LNCaP clone FGC (cell line): ENCODE results near the gene MAST1.
"Not testable (repeated sequence)": the region's sequence is repeated elsewhere in the genome, so short reads cannot be mapped to it uniquely, and the experiment has no call there.

ENCODE experiments used
- DNase-seq: peaks from one replicate; pipeline ENCODE4 v3.0.0-alpha.2; 2011; ENCODE audit warnings: low read depth
- H3K4me3 ChIP-seq: 2 replicates; pipeline ENCODE4 v1.5.1; 2011; ENCODE audit warnings: mild to moderate bottlenecking, low read depth, low read length, control low read depth
- TF ChIP-seq, protein P1 (sequence below): IDR thresholded peaks from 2 replicates; pipeline ENCODE4 v1.5.1; 2012; ENCODE audit warnings: mild to moderate bottlenecking; ENCODE audit not compliant: control insufficient read depth, insufficient read depth; ENCODE audit errors: extremely low read depth

The MAST1 gene

DNA sequence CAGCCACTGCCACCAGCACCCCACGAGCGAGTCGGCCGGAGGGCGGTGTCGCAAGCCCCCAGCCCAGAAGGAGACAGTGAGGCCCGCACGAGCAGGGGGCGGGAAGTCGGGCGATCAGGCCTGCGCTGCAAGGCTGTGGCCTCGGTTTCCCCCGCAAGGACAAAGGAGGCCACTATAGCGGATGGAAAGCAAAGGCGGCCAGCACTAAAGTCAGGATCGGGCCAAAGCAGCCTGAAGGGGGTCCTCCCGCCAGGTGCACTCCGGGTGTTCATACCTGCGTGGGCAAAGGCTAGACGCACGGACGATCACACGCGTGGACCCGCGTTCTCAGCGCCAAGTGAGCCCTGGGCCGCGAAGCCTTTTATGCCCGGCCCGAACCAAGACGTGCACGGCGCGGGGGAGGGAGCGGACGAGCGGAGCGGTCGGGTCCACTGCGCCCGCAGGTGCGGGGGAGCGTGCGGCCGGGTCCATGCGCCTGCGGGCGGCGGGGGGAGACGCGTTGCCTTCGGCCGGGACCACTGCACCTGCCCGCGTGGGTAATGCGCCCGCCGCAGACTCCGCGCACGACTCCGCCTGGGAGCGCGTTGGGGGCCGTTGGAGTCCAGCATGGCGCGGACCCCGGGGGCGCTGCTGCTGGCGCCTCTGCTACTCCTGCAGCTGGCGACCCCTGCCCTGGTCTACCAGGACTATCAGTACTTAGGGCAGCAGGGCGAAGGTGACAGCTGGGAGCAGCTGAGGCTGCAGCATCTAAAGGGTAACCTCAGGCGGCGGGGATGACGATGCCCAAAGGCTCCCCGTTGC is 36.6 kb upstream of the MAST1 start, which contains the start of the genes PRDX2 and THSD8:
Gene PRDX2, minus strand, starts transcription at position 335 of the 801 bp plus-strand sequence. CDS start 539 bp downstream, outside the sequence.
Gene THSD8, plus strand, starts transcription at position 604 of the 801 bp plus-strand sequence. Its CDS starts 3 bp downstream, at position 607.
- peak; percentile 40 for DNase-seq

DNA sequence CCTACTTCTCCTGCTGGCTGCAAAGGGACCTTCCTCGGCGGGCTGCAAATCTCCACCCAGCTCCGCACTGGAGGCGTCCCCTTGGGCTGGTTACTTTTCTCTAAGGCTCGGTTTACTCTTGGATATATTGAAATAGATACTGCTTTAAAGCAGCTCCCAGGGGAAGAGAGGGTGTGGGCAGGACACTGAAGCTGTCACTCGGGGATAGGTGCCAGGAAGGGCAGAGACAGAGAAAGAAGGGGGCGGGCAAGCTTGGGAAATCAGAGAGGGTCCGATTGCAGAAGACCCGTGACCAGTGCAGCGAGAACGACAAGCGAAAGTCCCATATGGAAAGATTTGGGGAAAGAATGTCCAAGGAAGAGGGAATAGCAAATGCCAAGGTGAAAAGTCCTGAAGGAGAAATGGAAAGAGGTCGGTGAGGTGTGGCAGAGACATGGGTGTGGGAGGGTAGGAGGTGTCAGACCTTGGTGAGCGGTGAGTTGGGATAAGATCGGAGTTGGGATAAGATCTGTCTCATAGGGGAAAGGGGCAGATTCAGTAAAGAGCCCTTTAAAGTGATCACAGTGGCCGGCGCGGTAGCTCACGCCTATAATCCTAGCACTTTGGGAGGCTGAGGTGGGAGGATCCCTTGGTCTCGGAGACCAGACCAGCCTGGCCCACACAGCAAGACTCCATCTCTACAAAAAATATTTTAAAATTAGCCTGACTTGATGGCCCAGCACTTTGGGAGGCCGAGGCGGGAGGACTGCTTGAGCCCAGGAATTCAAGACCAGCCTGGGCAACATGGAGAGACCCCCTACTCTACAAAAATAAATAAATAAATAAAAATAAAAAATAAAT is 35.8 kb upstream of the MAST1 start:
- peak overlapping the region; percentile 100 for H3K4me3 ChIP-seq
- no peak for DNase-seq
- TF ChIP-seq, protein P1, sequence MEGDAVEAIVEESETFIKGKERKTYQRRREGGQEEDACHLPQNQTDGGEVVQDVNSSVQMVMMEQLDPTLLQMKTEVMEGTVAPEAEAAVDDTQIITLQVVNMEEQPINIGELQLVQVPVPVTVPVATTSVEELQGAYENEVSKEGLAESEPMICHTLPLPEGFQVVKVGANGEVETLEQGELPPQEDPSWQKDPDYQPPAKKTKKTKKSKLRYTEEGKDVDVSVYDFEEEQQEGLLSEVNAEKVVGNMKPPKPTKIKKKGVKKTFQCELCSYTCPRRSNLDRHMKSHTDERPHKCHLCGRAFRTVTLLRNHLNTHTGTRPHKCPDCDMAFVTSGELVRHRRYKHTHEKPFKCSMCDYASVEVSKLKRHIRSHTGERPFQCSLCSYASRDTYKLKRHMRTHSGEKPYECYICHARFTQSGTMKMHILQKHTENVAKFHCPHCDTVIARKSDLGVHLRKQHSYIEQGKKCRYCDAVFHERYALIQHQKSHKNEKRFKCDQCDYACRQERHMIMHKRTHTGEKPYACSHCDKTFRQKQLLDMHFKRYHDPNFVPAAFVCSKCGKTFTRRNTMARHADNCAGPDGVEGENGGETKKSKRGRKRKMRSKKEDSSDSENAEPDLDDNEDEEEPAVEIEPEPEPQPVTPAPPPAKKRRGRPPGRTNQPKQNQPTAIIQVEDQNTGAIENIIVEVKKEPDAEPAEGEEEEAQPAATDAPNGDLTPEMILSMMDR, result no peak

More for the DNA sequence above, 36.6 kb upstream of the MAST1 start, which contains the start of the genes PRDX2 and THSD8:
- TF ChIP-seq, protein P1, result 0 out of 2 replicates have a peak, but pooled peaks have one; percentile 5
- peak within 1 kb of the TSS; percentile 100 for H3K4me3 ChIP-seq

DNA sequence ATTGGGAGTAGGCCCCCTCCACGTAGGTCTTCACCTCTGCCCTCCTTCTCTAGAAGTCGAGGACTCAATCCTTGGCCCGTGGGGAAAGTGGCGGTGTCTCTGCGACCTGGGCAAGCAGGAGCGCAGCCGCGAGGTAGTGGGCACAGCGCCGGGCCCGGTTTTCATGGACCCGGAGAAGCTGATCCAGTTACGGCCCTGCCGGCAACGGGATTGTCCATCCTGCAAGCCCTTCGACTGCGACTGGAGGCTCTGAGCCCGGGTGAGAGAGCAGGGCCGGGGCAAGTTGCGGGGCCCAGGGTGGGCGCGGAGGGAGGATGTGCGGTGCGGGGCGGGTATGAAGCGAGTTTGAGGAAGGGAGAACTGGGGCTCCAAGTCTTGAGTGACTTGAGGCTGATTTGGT is 34.3 kb upstream of the MAST1 start:
- no peak for DNase-seq
- H3K4me3 ChIP-seq, result no peak overlapping the region
- TF ChIP-seq, protein P1, result no peak

DNA sequence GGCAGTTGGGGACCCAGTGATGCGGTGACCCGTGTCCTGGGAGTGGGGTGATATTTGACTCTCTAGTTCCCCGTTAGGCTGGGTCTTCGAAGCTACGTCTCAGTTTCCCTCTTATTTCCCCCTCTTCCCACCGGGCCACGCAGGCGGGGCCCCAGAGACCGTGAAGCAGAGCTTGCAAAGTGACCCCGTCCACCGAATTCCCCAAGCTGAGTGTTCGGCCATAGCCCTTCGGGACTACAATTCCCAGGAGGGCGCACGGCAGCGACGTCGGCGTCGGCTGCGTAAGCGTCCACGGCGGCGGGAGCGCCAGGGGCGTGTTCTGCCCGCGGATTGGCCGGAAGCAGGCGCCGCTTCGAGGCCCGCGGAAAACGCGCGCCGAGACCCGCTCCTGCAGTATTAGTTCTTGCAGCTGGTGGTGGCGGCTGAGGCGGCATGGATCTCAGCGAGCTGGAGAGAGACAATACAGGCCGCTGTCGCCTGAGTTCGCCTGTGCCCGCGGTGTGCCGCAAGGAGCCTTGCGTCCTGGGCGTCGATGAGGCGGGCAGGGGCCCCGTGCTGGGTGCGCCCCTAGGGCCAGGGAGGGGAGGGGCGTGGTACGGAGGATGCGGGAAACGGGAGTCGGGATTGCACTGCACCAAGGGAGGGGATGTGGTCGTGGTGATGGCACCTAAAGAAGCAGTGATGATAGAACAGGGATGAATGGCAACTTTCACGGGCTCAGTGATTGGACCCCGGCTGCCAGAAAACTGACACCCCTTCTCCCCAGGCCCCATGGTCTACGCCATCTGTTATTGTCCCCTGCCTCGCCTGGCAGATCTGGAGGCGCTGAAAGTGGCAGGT is 31.9 kb upstream of the MAST1 start, which contains the start of gene RNASEH2A:
Gene RNASEH2A, plus strand, starts transcription at position 343 of the 840 bp plus-strand sequence. Its CDS starts 90 bp downstream, at position 433.
- DNase-seq, result peak; percentile 52
- TF ChIP-seq, protein P1, result no peak
- peak within 1 kb of the TSS; percentile 68 for H3K4me3 ChIP-seq

DNA sequence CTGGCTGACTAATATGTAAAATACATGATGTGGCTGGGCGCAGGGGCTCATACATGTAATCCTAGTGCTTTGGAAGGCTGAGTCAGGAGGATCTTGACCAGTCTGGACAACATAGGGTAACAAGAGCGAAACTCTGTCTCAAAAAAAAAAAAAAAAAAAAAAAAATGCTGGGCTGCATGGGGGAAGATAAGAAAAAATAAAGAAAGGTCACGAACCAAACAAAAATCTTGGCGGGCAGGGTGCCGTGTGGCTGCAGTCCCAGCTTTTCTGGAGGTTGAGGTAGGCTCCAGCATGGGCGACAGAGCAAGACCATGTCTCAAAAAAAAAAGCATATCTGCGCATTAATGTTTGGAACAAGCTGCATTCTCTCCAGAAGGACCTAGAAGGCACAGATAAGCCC is 23.2 kb upstream of the MAST1 start:
- H3K4me3 ChIP-seq, result no peak overlapping the region
- TF ChIP-seq, protein P1, result no peak
- DNase-seq, result no peak

GRCh38 chr19:12817188-12817587 is 21.1 kb upstream of the MAST1 start:
- not testable (repeated sequence) for DNase-seq

GRCh38 chr19:12817810-12818209 is 20.5 kb upstream of the MAST1 start:
- DNase-seq, H3K4me3 ChIP-seq: not testable (repeated sequence)

More at GRCh38 chr19:12817188-12817587, 21.1 kb upstream of the MAST1 start:
- H3K4me3 ChIP-seq, result not testable (repeated sequence)
